Measurements from ENCODE around the gene MAML3.

GRCh38 chr4:140048419-140048995 lies 105.5 kb downstream of the MAML3 start:
- no peak for TF ChIP-seq CTCF (IDR thresholded peaks at IDR 0.05)
- no peak for TF ChIP-seq POLR2A (IDR thresholded peaks at IDR 0.05)
